NOMO-1 treated with dmso at 0.1 percent for 144 hours (cell line): ENCODE data around the gene PRAMEF10.
"Not testable (repeated sequence)": the region's sequence is repeated elsewhere in the genome, so short reads cannot be mapped to it uniquely, and the experiment has no call there.

Experiments
- DNase-seq: peaks from one replicate; lab custom pipeline; 2025; ENCODE audit not compliant: unreplicated experiment; lab: John Stamatoyannopoulos, UW

The PRAMEF10 gene

GRCh38 chr1:12898170-12898569 lies at the start of gene PRAMEF10:
PRAMEF10 (minus strand) TSS chr1:12898270; CDS start chr1:12895847, 2,423 bp downstream.
- not testable (repeated sequence) for DNase-seq

- DNase-seq: not testable (repeated sequence)
Measured at GRCh38 chr1:12947480-12947879, 49.4 kb upstream of the PRAMEF10 start, which contains the start of gene PRAMEF6. PRAMEF6 (minus strand) TSS chr1:12947580; CDS start chr1:12942518, 5,062 bp downstream.

- DNase-seq: not testable (repeated sequence)
Measured at GRCh38 chr1:12924368-12924767, 26.3 kb upstream of the PRAMEF10 start.

GRCh38 chr1:12921749-12922148 lies 23.7 kb upstream of the PRAMEF10 start:
- not testable (repeated sequence) for DNase-seq

GRCh38 chr1:12916310-12916709 lies 18.2 kb upstream of the PRAMEF10 start, which contains the start of gene PRAMEF7:
PRAMEF7 (plus strand) TSS chr1:12916610; CDS start chr1:12917693, 1,083 bp downstream.
- DNase-seq: not testable (repeated sequence)

- not testable (repeated sequence) for DNase-seq
Measured at GRCh38 chr1:12903793-12904572, 5.9 kb upstream of the PRAMEF10 start.

GRCh38 chr1:12899186-12899585 lies 1.1 kb upstream of the PRAMEF10 start:
- DNase-seq: not testable (repeated sequence)

- DNase-seq: not testable (repeated sequence)
Measured at GRCh38 chr1:12886101-12886500, 12.0 kb downstream of the PRAMEF10 start, which contains the start of gene PRAMEF4. PRAMEF4 (minus strand) TSS chr1:12886201; CDS start chr1:12883394, 2,807 bp downstream.

- DNase-seq: not testable (repeated sequence)
Measured at GRCh38 chr1:12878453-12878852, 19.6 kb downstream of the PRAMEF10 start.

- DNase-seq: not testable (repeated sequence)
Measured at GRCh38 chr1:12863131-12863880, 34.8 kb downstream of the PRAMEF10 start.

GRCh38 chr1:12856786-12857185 lies 41.3 kb downstream of the PRAMEF10 start, which contains the start of gene PRAMEF2:
PRAMEF2 (plus strand) TSS chr1:12857086; CDS start chr1:12859010, 1,924 bp downstream.
- not testable (repeated sequence) for DNase-seq

- DNase-seq: no peak
Measured at GRCh38 chr1:12851779-12852178, 46.3 kb downstream of the PRAMEF10 start.

- DNase-seq: not testable (repeated sequence)
Measured at GRCh38 chr1:12848620-12849019, 49.5 kb downstream of the PRAMEF10 start, which contains the start of gene HNRNPCL1. HNRNPCL1 (minus strand) TSS chr1:12848720; CDS start chr1:12848289, 431 bp downstream.
